ENCODE data around the gene MBNL1.

- TF ChIP-seq CTCF (IDR thresholded peaks at IDR 0.05) (no peak), EZH2 (IDR thresholded peaks at IDR 0.05) (no peak), EZH2phosphoT487 (IDR thresholded peaks at IDR 0.05) (no peak)
Observed at GRCh38 chr3:152313430-152313829, 44.7 kb downstream of the MBNL1 start.

Measured in neural progenitor cell (in vitro differentiated cells).